GM12878 (cell line): ENCODE results near the gene DARS1. TPM values are rescaled to one million over a fixed set of nuclear protein-coding genes. Genes with fewer than 3 reads are reported as not detected.

Source experiments
- EP300 ChIP-seq, 2 experiments: fragments of 150-350 bp in 1 of 2; IDR thresholded peaks; 2 replicates each; pipeline ENCODE4 v1.6.1; 2011 to 2012; ENCODE audit warnings: low read depth in 2 of 2, low read length in 2 of 2, borderline replicate concordance in 1 of 2, improper control_type of control experiment in 1 of 2, inconsistent platforms in 1 of 2; ENCODE audit not compliant: control insufficient read depth in 1 of 2
- KLF5 ChIP-seq: fragments of 450-650 bp; IDR thresholded peaks from 2 replicates; pipeline ENCODE4 v1.6.1; 2014; ENCODE audit warnings: mild to moderate bottlenecking; ENCODE audit not compliant: partially characterized antibody
- PAX8 ChIP-seq: fragments of 450-650 bp; IDR thresholded peaks from 2 replicates; pipeline ENCODE4 v1.6.1; 2017; ENCODE audit warnings: mild to moderate bottlenecking, moderate library complexity
- RAD51 ChIP-seq: fragments of 450-650 bp; IDR thresholded peaks from 2 replicates; pipeline ENCODE4 v1.6.1; 2016; ENCODE audit warnings: moderate library complexity, mild to moderate bottlenecking, inconsistent platforms
- RUNX3 ChIP-seq: IDR thresholded peaks from 2 replicates; pipeline ENCODE4 v1.6.1; 2012; ENCODE audit warnings: low read length, inconsistent platforms
- SMARCA5 ChIP-seq: fragments of 450-650 bp; IDR thresholded peaks from 2 replicates; pipeline ENCODE4 v1.6.1; 2017; ENCODE audit warnings: mild to moderate bottlenecking
- TARDBP ChIP-seq: IDR thresholded peaks from 2 replicates; pipeline ENCODE4 v1.6.1; 2016; ENCODE audit warnings: borderline replicate concordance
- ZBED1 ChIP-seq: IDR thresholded peaks from 2 replicates; pipeline ENCODE4 v1.6.1; 2016; ENCODE audit warnings: borderline replicate concordance
- ZNF24 ChIP-seq: fragments of 450-650 bp; IDR thresholded peaks from 2 replicates; pipeline ENCODE4 v1.6.1; 2017; ENCODE audit warnings: antibody characterized with exemption, mild to moderate bottlenecking
- polyA plus RNA-seq, 11 experiments: library from polyadenylated mRNA; depleted of rRNA in 4 of 11; unstranded in 6 of 11; stranded (reverse) in 5 of 11; fragments of >200 nt; fragmentation: Nextera tagmentation in 4 of 11; fragmentation: Illumina TruSeq in 1 of 11; extraction: Ambion mirVana in 4 of 11; extraction: Trizol in 1 of 11; gene quantifications; 1 replicate in 1 of 11; 2 replicates in 10 of 11; pipeline versions ENCODE4 v1.2.1 to v1.2.3, GENCODE V29; 2011 to 2016; ENCODE audit warnings: inconsistent platforms in 2 of 11, missing spikeins in 2 of 11, low read depth in 1 of 11
- total RNA-seq, 4 experiments: library from RNA; depleted of rRNA in 3 of 4; stranded (reverse); fragments of >200 nt in 3 of 4; fragmentation: Illumina TruSeq in 1 of 4; extraction: Trizol in 1 of 4; gene quantifications; 2 replicates each; pipeline versions ENCODE4 v1.2.1 to v1.2.3, GENCODE V29; 2013 to 2021
- TF ChIP-seq, protein P1 (sequence below): IDR thresholded peaks from 2 replicates; pipeline ENCODE4 v1.6.1; 2011; ENCODE audit warnings: borderline replicate concordance, low read depth, mild to moderate bottlenecking, moderate library complexity, low read length; ENCODE audit not compliant: insufficient read depth, poor library complexity, severe bottlenecking
- TF ChIP-seq, protein P2 (sequence below): IDR thresholded peaks from 2 replicates; pipeline ENCODE4 v1.6.1; 2011; ENCODE audit warnings: mild to moderate bottlenecking, low read depth, low read length, moderate library complexity; ENCODE audit not compliant: insufficient replicate concordance
- TF ChIP-seq, protein P3 (sequence below): fragments of 450-650 bp; IDR thresholded peaks from 2 replicates; pipeline ENCODE4 v1.6.1; 2017; ENCODE audit warnings: antibody characterized with exemption, mild to moderate bottlenecking, moderate library complexity
- TF ChIP-seq, protein P4 (sequence below): fragments of 450-650 bp; IDR thresholded peaks from 2 replicates; pipeline ENCODE4 v1.6.1; 2017; ENCODE audit warnings: low read depth, mild to moderate bottlenecking, moderate library complexity
- TF ChIP-seq, protein P5 (sequence below): fragments of 450-650 bp; IDR thresholded peaks from 2 replicates; pipeline ENCODE4 v1.6.1; 2017; ENCODE audit warnings: mild to moderate bottlenecking, low read depth, inconsistent platforms; ENCODE audit not compliant: poor library complexity, severe bottlenecking
- TF ChIP-seq, protein P6 (sequence below): fragments of 450-650 bp; formaldehyde crosslinking; IDR thresholded peaks from 2 replicates; pipeline ENCODE4 v1.4.0; 2022; ENCODE audit warnings: mild to moderate bottlenecking, moderate library complexity

DARS1 gene
- total and polyA plus RNA-seq, 10 of the 15 experiments (the other 5 are each of a cell fraction or from before 2014, with no cell fraction given): 91.0 to 387 (median 137) TPM

DNA sequence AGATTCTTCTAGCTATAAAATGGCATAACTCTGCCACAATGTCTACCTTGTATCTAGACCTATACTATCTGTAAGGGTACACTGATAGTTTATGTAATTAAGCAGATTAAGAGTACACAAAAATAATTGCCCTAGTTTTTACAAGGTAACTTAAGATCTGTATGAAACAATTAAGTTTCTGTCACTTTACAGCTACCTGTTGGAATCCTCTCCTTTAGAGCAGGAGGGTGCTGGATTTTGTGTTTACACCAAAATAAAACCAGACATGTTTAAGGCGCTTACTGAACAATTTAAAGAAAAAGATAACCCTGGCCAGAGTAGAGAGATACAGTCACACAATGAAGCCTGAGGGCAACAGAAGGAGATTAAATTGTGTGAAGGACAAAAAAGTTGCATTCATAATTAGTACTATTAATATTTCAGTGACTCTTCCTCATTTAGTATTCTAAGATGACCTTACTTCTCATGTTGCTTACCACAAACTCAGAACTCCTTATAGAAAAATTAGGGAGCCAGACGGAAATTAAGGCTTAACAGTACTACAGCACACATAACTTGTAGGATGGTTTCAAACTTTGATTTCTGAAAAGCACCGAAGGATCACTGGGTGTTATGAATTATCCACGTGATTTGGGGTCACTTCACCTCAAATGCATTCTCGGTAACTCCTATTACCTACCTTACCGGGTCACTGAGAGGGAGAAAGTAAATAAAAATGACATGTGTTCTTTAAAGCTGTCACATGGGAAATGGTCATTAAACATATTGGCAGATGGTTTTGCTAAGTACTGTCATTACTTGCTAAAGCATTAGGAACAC lies 1.0 kb downstream of the DARS1 start (continued):
- TF ChIP-seq RUNX3 (peak; percentile 4; the same call in 1 of the 2 replicates), RAD51 (peak; percentile 96), ZNF24 (no peak), TARDBP (no peak), KLF5 (no peak), SMARCA5 (peak; percentile 66; the same call in 1 of the 2 replicates), EP300 (IDR thresholded peaks at IDR 0.05; ENCODE audit: borderline replicate concordance in 1 of 2, control insufficient read depth in 1 of 2, low read depth in 2 of 2, low read length in 2 of 2) (peak; percentile 56 to 64; a peak in 2 of 4 replicates), PAX8 (no peak), ZBED1 (peak; percentile 28; the same call in 1 of the 2 replicates)
- TF ChIP-seq, protein P1, sequence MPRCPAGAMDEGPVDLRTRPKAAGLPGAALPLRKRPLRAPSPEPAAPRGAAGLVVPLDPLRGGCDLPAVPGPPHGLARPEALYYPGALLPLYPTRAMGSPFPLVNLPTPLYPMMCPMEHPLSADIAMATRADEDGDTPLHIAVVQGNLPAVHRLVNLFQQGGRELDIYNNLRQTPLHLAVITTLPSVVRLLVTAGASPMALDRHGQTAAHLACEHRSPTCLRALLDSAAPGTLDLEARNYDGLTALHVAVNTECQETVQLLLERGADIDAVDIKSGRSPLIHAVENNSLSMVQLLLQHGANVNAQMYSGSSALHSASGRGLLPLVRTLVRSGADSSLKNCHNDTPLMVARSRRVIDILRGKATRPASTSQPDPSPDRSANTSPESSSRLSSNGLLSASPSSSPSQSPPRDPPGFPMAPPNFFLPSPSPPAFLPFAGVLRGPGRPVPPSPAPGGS: no peak
- TF ChIP-seq, protein P2, sequence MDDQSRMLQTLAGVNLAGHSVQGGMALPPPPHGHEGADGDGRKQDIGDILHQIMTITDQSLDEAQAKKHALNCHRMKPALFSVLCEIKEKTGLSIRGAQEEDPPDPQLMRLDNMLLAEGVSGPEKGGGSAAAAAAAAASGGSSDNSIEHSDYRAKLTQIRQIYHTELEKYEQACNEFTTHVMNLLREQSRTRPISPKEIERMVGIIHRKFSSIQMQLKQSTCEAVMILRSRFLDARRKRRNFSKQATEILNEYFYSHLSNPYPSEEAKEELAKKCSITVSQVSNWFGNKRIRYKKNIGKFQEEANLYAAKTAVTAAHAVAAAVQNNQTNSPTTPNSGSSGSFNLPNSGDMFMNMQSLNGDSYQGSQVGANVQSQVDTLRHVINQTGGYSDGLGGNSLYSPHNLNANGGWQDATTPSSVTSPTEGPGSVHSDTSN: peak; percentile 71
- TF ChIP-seq, protein P3, sequence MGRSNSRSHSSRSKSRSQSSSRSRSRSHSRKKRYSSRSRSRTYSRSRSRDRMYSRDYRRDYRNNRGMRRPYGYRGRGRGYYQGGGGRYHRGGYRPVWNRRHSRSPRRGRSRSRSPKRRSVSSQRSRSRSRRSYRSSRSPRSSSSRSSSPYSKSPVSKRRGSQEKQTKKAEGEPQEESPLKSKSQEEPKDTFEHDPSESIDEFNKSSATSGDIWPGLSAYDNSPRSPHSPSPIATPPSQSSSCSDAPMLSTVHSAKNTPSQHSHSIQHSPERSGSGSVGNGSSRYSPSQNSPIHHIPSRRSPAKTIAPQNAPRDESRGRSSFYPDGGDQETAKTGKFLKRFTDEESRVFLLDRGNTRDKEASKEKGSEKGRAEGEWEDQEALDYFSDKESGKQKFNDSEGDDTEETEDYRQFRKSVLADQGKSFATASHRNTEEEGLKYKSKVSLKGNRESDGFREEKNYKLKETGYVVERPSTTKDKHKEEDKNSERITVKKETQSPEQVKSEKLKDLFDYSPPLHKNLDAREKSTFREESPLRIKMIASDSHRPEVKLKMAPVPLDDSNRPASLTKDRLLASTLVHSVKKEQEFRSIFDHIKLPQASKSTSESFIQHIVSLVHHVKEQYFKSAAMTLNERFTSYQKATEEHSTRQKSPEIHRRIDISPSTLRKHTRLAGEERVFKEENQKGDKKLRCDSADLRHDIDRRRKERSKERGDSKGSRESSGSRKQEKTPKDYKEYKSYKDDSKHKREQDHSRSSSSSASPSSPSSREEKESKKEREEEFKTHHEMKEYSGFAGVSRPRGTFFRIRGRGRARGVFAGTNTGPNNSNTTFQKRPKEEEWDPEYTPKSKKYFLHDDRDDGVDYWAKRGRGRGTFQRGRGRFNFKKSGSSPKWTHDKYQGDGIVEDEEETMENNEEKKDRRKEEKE: no peak
- TF ChIP-seq, protein P4, sequence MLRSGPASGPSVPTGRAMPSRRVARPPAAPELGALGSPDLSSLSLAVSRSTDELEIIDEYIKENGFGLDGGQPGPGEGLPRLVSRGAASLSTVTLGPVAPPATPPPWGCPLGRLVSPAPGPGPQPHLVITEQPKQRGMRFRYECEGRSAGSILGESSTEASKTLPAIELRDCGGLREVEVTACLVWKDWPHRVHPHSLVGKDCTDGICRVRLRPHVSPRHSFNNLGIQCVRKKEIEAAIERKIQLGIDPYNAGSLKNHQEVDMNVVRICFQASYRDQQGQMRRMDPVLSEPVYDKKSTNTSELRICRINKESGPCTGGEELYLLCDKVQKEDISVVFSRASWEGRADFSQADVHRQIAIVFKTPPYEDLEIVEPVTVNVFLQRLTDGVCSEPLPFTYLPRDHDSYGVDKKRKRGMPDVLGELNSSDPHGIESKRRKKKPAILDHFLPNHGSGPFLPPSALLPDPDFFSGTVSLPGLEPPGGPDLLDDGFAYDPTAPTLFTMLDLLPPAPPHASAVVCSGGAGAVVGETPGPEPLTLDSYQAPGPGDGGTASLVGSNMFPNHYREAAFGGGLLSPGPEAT: 0 out of 2 replicates have a peak, but pooled peaks have one; percentile 48
- TF ChIP-seq, protein P5, sequence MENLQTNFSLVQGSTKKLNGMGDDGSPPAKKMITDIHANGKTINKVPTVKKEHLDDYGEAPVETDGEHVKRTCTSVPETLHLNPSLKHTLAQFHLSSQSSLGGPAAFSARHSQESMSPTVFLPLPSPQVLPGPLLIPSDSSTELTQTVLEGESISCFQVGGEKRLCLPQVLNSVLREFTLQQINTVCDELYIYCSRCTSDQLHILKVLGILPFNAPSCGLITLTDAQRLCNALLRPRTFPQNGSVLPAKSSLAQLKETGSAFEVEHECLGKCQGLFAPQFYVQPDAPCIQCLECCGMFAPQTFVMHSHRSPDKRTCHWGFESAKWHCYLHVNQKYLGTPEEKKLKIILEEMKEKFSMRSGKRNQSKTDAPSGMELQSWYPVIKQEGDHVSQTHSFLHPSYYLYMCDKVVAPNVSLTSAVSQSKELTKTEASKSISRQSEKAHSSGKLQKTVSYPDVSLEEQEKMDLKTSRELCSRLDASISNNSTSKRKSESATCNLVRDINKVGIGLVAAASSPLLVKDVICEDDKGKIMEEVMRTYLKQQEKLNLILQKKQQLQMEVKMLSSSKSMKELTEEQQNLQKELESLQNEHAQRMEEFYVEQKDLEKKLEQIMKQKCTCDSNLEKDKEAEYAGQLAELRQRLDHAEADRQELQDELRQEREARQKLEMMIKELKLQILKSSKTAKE: peak; percentile 62
- TF ChIP-seq, protein P6, sequence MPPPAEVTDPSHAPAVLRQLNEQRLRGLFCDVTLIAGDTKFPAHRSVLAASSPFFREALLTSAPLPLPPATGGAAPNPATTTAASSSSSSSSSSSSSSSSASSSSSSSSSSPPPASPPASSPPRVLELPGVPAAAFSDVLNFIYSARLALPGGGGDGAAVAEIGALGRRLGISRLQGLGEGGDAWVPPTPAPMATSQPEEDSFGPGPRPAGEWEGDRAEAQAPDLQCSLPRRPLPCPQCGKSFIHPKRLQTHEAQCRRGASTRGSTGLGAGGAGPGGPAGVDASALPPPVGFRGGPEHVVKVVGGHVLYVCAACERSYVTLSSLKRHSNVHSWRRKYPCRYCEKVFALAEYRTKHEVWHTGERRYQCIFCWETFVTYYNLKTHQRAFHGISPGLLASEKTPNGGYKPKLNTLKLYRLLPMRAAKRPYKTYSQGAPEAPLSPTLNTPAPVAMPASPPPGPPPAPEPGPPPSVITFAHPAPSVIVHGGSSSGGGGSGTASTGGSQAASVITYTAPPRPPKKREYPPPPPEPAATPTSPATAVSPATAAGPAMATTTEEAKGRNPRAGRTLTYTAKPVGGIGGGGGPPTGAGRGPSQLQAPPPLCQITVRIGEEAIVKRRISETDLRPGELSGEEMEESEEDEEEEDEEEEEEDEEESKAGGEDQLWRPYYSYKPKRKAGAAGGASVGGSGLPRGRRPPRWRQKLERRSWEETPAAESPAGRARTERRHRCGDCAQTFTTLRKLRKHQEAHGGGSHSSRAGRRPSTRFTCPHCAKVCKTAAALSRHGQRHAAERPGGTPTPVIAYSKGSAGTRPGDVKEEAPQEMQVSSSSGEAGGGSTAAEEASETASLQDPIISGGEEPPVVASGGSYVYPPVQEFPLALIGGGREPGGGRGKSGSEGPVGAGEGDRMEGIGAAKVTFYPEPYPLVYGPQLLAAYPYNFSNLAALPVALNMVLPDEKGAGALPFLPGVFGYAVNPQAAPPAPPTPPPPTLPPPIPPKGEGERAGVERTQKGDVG (CRISPR knock-in tag): peak; percentile 49; the same call in 1 of the 2 replicates
